ENCODE measurements around the gene C3orf85.

The C3orf85 gene

GRCh38 chr3:109140318-109140717, 3.8 kb downstream of the C3orf85 start:
- H3K27ac ChIP-seq (ENCODE audit: low read depth in 2 of 2, low read length in 2 of 2), result no peak overlapping the region
- H3K36me3 ChIP-seq (ENCODE audit: control insufficient read depth in 2 of 2, insufficient read depth in 2 of 2, low read length in 2 of 2), result no peaks in the 10 kb centered on the region
- no peak overlapping the region for H3K4me3 ChIP-seq (ENCODE audit: low read length in 2 of 2)

GRCh38 chr3:109143646-109144045, 7.1 kb downstream of the C3orf85 start:
- Histone ChIP-seq H3K4me1 (ENCODE audit: control insufficient read depth in 2 of 2, insufficient read depth in 2 of 2, low read length in 2 of 2) (no peaks in the 10 kb centered on the region), H3K9ac (ENCODE audit: low read depth in 1 of 2, low read length in 2 of 2) (no peak overlapping the region), H3K9me3 (ENCODE audit: control insufficient read depth in 2 of 2, low read length in 2 of 2) (no peaks in the 10 kb centered on the region), H3K36me3 (ENCODE audit: control insufficient read depth in 2 of 2, insufficient read depth in 2 of 2, low read length in 2 of 2) (no peaks in the 10 kb centered on the region), H3K4me3 (ENCODE audit: low read length in 2 of 2) (no peak overlapping the region), H3K27me3 (ENCODE audit: control insufficient read depth in 2 of 2, insufficient read depth in 2 of 2, low read length in 2 of 2) (no peaks in the 10 kb centered on the region), H3K27ac (ENCODE audit: low read depth in 2 of 2, low read length in 2 of 2) (no peak overlapping the region)

More at GRCh38 chr3:109140318-109140717, 3.8 kb downstream of the C3orf85 start:
- H3K9ac ChIP-seq (ENCODE audit: low read depth in 1 of 2, low read length in 2 of 2), result no peak overlapping the region
- H3K4me1 ChIP-seq (ENCODE audit: control insufficient read depth in 2 of 2, insufficient read depth in 2 of 2, low read length in 2 of 2), result peaks cover 0 to 2% of the 10 kb centered on the region in 2 donors
- no peaks in the 10 kb centered on the region for H3K27me3 ChIP-seq (ENCODE audit: control insufficient read depth in 2 of 2, insufficient read depth in 2 of 2, low read length in 2 of 2)
- H3K9me3 ChIP-seq (ENCODE audit: control insufficient read depth in 2 of 2, low read length in 2 of 2), result no peaks in the 10 kb centered on the region

GRCh38 chr3:109149078-109149477, 12.6 kb downstream of the C3orf85 start:
- peaks cover 0 to 7% of the 10 kb centered on the region in 2 donors for H3K4me1 ChIP-seq (ENCODE audit: control insufficient read depth in 2 of 2, insufficient read depth in 2 of 2, low read length in 2 of 2)

GRCh38 chr3:109152320-109152719, 15.8 kb downstream of the C3orf85 start:
- H3K27ac ChIP-seq (ENCODE audit: low read depth in 2 of 2, low read length in 2 of 2), result peak overlapping the region; percentile 57
- H3K36me3 ChIP-seq (ENCODE audit: control insufficient read depth in 2 of 2, insufficient read depth in 2 of 2, low read length in 2 of 2), result no peaks in the 10 kb centered on the region
- no peaks in the 10 kb centered on the region for H3K9me3 ChIP-seq (ENCODE audit: control insufficient read depth in 2 of 2, low read length in 2 of 2)
- peaks cover 4 to 21% of the 10 kb centered on the region in 2 donors for H3K4me1 ChIP-seq (ENCODE audit: control insufficient read depth in 2 of 2, insufficient read depth in 2 of 2, low read length in 2 of 2)
- no peak overlapping the region for H3K9ac ChIP-seq (ENCODE audit: low read depth in 1 of 2, low read length in 2 of 2)
- H3K4me3 ChIP-seq (ENCODE audit: low read length in 2 of 2), result peak overlapping the region in 1 of 2 donors; percentile 36
- no peaks in the 10 kb centered on the region for H3K27me3 ChIP-seq (ENCODE audit: control insufficient read depth in 2 of 2, insufficient read depth in 2 of 2, low read length in 2 of 2)

More at GRCh38 chr3:109149078-109149477, 12.6 kb downstream of the C3orf85 start:
- H3K9ac ChIP-seq (ENCODE audit: low read depth in 1 of 2, low read length in 2 of 2), result no peak overlapping the region
- H3K27me3 ChIP-seq (ENCODE audit: control insufficient read depth in 2 of 2, insufficient read depth in 2 of 2, low read length in 2 of 2), result no peaks in the 10 kb centered on the region
- no peak overlapping the region for H3K27ac ChIP-seq (ENCODE audit: low read depth in 2 of 2, low read length in 2 of 2)
- H3K4me3 ChIP-seq (ENCODE audit: low read length in 2 of 2), result no peak overlapping the region
- no peaks in the 10 kb centered on the region for H3K36me3 ChIP-seq (ENCODE audit: control insufficient read depth in 2 of 2, insufficient read depth in 2 of 2, low read length in 2 of 2)
- no peaks in the 10 kb centered on the region for H3K9me3 ChIP-seq (ENCODE audit: control insufficient read depth in 2 of 2, low read length in 2 of 2)

GRCh38 chr3:109154979-109155378, 18.5 kb downstream of the C3orf85 start:
- H3K9me3 ChIP-seq (ENCODE audit: control insufficient read depth in 2 of 2, low read length in 2 of 2), result no peaks in the 10 kb centered on the region
- H3K27me3 ChIP-seq (ENCODE audit: control insufficient read depth in 2 of 2, insufficient read depth in 2 of 2, low read length in 2 of 2), result no peaks in the 10 kb centered on the region
- peaks cover 4 to 21% of the 10 kb centered on the region in 2 donors for H3K4me1 ChIP-seq (ENCODE audit: control insufficient read depth in 2 of 2, insufficient read depth in 2 of 2, low read length in 2 of 2)
- H3K4me3 ChIP-seq (ENCODE audit: low read length in 2 of 2), result no peak overlapping the region
- no peak overlapping the region for H3K27ac ChIP-seq (ENCODE audit: low read depth in 2 of 2, low read length in 2 of 2)
- H3K36me3 ChIP-seq (ENCODE audit: control insufficient read depth in 2 of 2, insufficient read depth in 2 of 2, low read length in 2 of 2), result no peaks in the 10 kb centered on the region
- no peak overlapping the region for H3K9ac ChIP-seq (ENCODE audit: low read depth in 1 of 2, low read length in 2 of 2)

- no peak overlapping the region for H3K4me3 ChIP-seq (ENCODE audit: low read length in 2 of 2)
Observed at GRCh38 chr3:109155828-109156227, 19.3 kb downstream of the C3orf85 start.

GRCh38 chr3:109161487-109162123, 25.1 kb downstream of the C3orf85 start:
- H3K4me3 ChIP-seq (ENCODE audit: low read length in 2 of 2), result peak overlapping the region in 1 of 2 donors; percentile 20
- H3K4me1 ChIP-seq (ENCODE audit: control insufficient read depth in 2 of 2, insufficient read depth in 2 of 2, low read length in 2 of 2), result peaks cover 2 to 7% of the 10 kb centered on the region in 2 donors
- H3K27ac ChIP-seq (ENCODE audit: low read depth in 2 of 2, low read length in 2 of 2), result no peak overlapping the region
- no peak overlapping the region for H3K9ac ChIP-seq (ENCODE audit: low read depth in 1 of 2, low read length in 2 of 2)
- no peaks in the 10 kb centered on the region for H3K27me3 ChIP-seq (ENCODE audit: control insufficient read depth in 2 of 2, insufficient read depth in 2 of 2, low read length in 2 of 2)
- H3K9me3 ChIP-seq (ENCODE audit: control insufficient read depth in 2 of 2, low read length in 2 of 2), result no peaks in the 10 kb centered on the region
- H3K36me3 ChIP-seq (ENCODE audit: control insufficient read depth in 2 of 2, insufficient read depth in 2 of 2, low read length in 2 of 2), result no peaks in the 10 kb centered on the region

More at GRCh38 chr3:109155828-109156227, 19.3 kb downstream of the C3orf85 start:
- Histone ChIP-seq H3K4me1 (ENCODE audit: control insufficient read depth in 2 of 2, insufficient read depth in 2 of 2, low read length in 2 of 2) (peaks cover 4 to 21% of the 10 kb centered on the region in 2 donors), H3K27ac (ENCODE audit: low read depth in 2 of 2, low read length in 2 of 2) (no peak overlapping the region), H3K36me3 (ENCODE audit: control insufficient read depth in 2 of 2, insufficient read depth in 2 of 2, low read length in 2 of 2) (no peaks in the 10 kb centered on the region), H3K9me3 (ENCODE audit: control insufficient read depth in 2 of 2, low read length in 2 of 2) (no peaks in the 10 kb centered on the region), H3K9ac (ENCODE audit: low read depth in 1 of 2, low read length in 2 of 2) (no peak overlapping the region), H3K27me3 (ENCODE audit: control insufficient read depth in 2 of 2, insufficient read depth in 2 of 2, low read length in 2 of 2) (no peaks in the 10 kb centered on the region)

GRCh38 chr3:109165905-109166304, 29.4 kb downstream of the C3orf85 start:
- H3K9me3 ChIP-seq (ENCODE audit: control insufficient read depth in 2 of 2, low read length in 2 of 2), result no peaks in the 10 kb centered on the region
- H3K4me1 ChIP-seq (ENCODE audit: control insufficient read depth in 2 of 2, insufficient read depth in 2 of 2, low read length in 2 of 2), result peaks cover 2 to 6% of the 10 kb centered on the region in 2 donors
- H3K27me3 ChIP-seq (ENCODE audit: control insufficient read depth in 2 of 2, insufficient read depth in 2 of 2, low read length in 2 of 2), result no peaks in the 10 kb centered on the region
- H3K36me3 ChIP-seq (ENCODE audit: control insufficient read depth in 2 of 2, insufficient read depth in 2 of 2, low read length in 2 of 2), result no peaks in the 10 kb centered on the region
- no peak overlapping the region for H3K27ac ChIP-seq (ENCODE audit: low read depth in 2 of 2, low read length in 2 of 2)
- H3K4me3 ChIP-seq (ENCODE audit: low read length in 2 of 2), result no peak overlapping the region
- no peak overlapping the region for H3K9ac ChIP-seq (ENCODE audit: low read depth in 1 of 2, low read length in 2 of 2)

GRCh38 chr3:109171479-109171878, 35.0 kb downstream of the C3orf85 start:
- Histone ChIP-seq H3K9ac (ENCODE audit: low read depth in 1 of 2, low read length in 2 of 2) (no peak overlapping the region), H3K9me3 (ENCODE audit: control insufficient read depth in 2 of 2, low read length in 2 of 2) (no peaks in the 10 kb centered on the region), H3K4me3 (ENCODE audit: low read length in 2 of 2) (no peak overlapping the region), H3K36me3 (ENCODE audit: control insufficient read depth in 2 of 2, insufficient read depth in 2 of 2, low read length in 2 of 2) (no peaks in the 10 kb centered on the region), H3K27me3 (ENCODE audit: control insufficient read depth in 2 of 2, insufficient read depth in 2 of 2, low read length in 2 of 2) (no peaks in the 10 kb centered on the region), H3K27ac (ENCODE audit: low read depth in 2 of 2, low read length in 2 of 2) (no peak overlapping the region), H3K4me1 (ENCODE audit: control insufficient read depth in 2 of 2, insufficient read depth in 2 of 2, low read length in 2 of 2) (no peaks in the 10 kb centered on the region)

- H3K4me1 ChIP-seq (ENCODE audit: control insufficient read depth in 2 of 2, insufficient read depth in 2 of 2, low read length in 2 of 2), result no peaks in the 10 kb centered on the region
- H3K27me3 ChIP-seq (ENCODE audit: control insufficient read depth in 2 of 2, insufficient read depth in 2 of 2, low read length in 2 of 2), result no peaks in the 10 kb centered on the region
- H3K9me3 ChIP-seq (ENCODE audit: control insufficient read depth in 2 of 2, low read length in 2 of 2), result no peaks in the 10 kb centered on the region
- H3K36me3 ChIP-seq (ENCODE audit: control insufficient read depth in 2 of 2, insufficient read depth in 2 of 2, low read length in 2 of 2), result no peaks in the 10 kb centered on the region
- no peak overlapping the region for H3K27ac ChIP-seq (ENCODE audit: low read depth in 2 of 2, low read length in 2 of 2)
- H3K4me3 ChIP-seq (ENCODE audit: low read length in 2 of 2), result no peak overlapping the region
- H3K9ac ChIP-seq (ENCODE audit: low read depth in 1 of 2, low read length in 2 of 2), result no peak overlapping the region
Observed at GRCh38 chr3:109175411-109175810, 38.9 kb downstream of the C3orf85 start.
